PC-9 (cell line): ENCODE results near the gene ABHD1. TPM values are rescaled to one million over a fixed set of nuclear protein-coding genes. Genes with fewer than 3 reads are reported as not detected.

Source experiments
- BruUV-seq: library from RNA; stranded (reverse); fragments of 400-500 nt; replicated peaks from 2 replicates; lab custom pipeline; 2021; lab: Mats Ljungman, UMichigan
- CTCF ChIA-PET: fragments of 300-600 bp; sonication (Branson Sonifier 250); formaldehyde crosslinking; loops from one replicate; lab custom pipeline; 2022; ENCODE audit warnings: antibody characterized with exemption; lab: Charles Lee
- POLR2A ChIA-PET: fragments of 300-600 bp; sonication (Branson Sonifier 250); formaldehyde crosslinking; loops from one replicate; lab custom pipeline; 2022; ENCODE audit warnings: antibody characterized with exemption; ENCODE audit not compliant: unreplicated experiment; lab: Charles Lee
- DNase-seq, 2 experiments: peaks; one replicate each; pipeline versions ENCODE4 v3.0.0 to v3.0.0-alpha.2; 2015 to 2022; ENCODE audit warnings: mixed read lengths in 1 of 2
- H2AFZ ChIP-seq: fragments of 200-600 bp; sonication (generic); 2 replicates; pipeline ENCODE4 v1.8.1; 2017; ENCODE audit warnings: antibody characterized with exemption
- H3F3A ChIP-seq: fragments of 200-600 bp; sonication (generic); 2 replicates; pipeline ENCODE4 v1.8.1; 2017; ENCODE audit warnings: antibody characterized with exemption, mild to moderate bottlenecking, low read depth; ENCODE audit not compliant: insufficient read depth
- H3K27ac ChIP-seq: fragments of 200-600 bp; sonication (generic); 2 replicates; pipeline ENCODE4 v1.6.1; 2016; ENCODE audit warnings: mixed run types
- H3K27me3 ChIP-seq: fragments of 200-600 bp; sonication (generic); 2 replicates; pipeline ENCODE4 v1.6.1; 2016; ENCODE audit warnings: low read depth, mixed run types; ENCODE audit not compliant: insufficient read depth
- H3K36me3 ChIP-seq: fragments of 200-600 bp; sonication (generic); 2 replicates; pipeline ENCODE4 v1.6.1; 2016; ENCODE audit warnings: low read depth, mixed run types
- H3K4me1 ChIP-seq: fragments of 200-600 bp; sonication (generic); replicated peaks from 2 replicates; pipeline ENCODE4 v1.6.1; 2016; ENCODE audit warnings: mixed run types; ENCODE audit not compliant: insufficient read depth
- H3K4me2 ChIP-seq: fragments of 200-600 bp; sonication (generic); 2 replicates; pipeline ENCODE4 v1.6.1; 2017; ENCODE audit warnings: mixed run types
- H3K4me3 ChIP-seq: fragments of 200-600 bp; sonication (generic); 2 replicates; pipeline ENCODE4 v1.6.1; 2016; ENCODE audit warnings: mixed run types
- H3K79me2 ChIP-seq: fragments of 200-600 bp; sonication (generic); 2 replicates; pipeline ENCODE4 v1.6.1; 2017; ENCODE audit warnings: low read depth, mixed run types
- H3K9me2 ChIP-seq: fragments of 200-600 bp; sonication (generic); 2 replicates; pipeline ENCODE4 v1.8.1; 2017; ENCODE audit warnings: mild to moderate bottlenecking; ENCODE audit not compliant: insufficient read depth
- H3K9me3 ChIP-seq: fragments of 200-600 bp; sonication (generic); 2 replicates; pipeline ENCODE4 v1.8.1; 2016; ENCODE audit warnings: low read depth; ENCODE audit not compliant: insufficient read depth
- H4K20me1 ChIP-seq: fragments of 200-600 bp; sonication (generic); 2 replicates; pipeline ENCODE4 v1.8.1; 2017; ENCODE audit not compliant: insufficient read depth
- EZH2 ChIP-seq: fragments of 200-600 bp; sonication (generic); IDR thresholded peaks from 2 replicates; pipeline ENCODE4 v1.8.0; 2017; ENCODE audit warnings: antibody characterized with exemption, low read depth
- intact Hi-C: fragments of 100-400 bp; cut with micrococcal nuclease; formaldehyde crosslinking; loops from one replicate; pipeline ENCODE4 v1.10.0; 2022; ENCODE audit not compliant: unreplicated experiment
- total RNA-seq: library from RNA; stranded (reverse); gene quantifications from 2 replicates; pipeline ENCODE4 v1.2.3, GENCODE V29; 2021
- TF ChIP-seq, protein P1 (sequence below): fragments of 200-600 bp; sonication (generic); conservative IDR thresholded peaks from 2 replicates; pipeline ENCODE4 v1.6.1; 2017; ENCODE audit warnings: mixed run types, antibody characterized with exemption, mild to moderate bottlenecking, moderate library complexity

ABHD1 gene
- total RNA-seq, 1 experiment from 2014 or later, result not detected

GRCh38 chr2:27084297-27085061 is 39.1 kb upstream of the ABHD1 start:
- H3K36me3 ChIP-seq, result no peaks in the 10 kb centered on the region
- CTCF ChIA-PET, result interaction anchor here (1.5 kb wide), 1 partner anchor 123 kb away, joined by 4 read pairs; no protein-coding TSS in a partner anchor
- H2AFZ ChIP-seq, result no peak overlapping the region
- POLR2A ChIA-PET, result interaction anchor here (0.7 kb wide), 1 partner anchor 122 kb away, joined by 5 read pairs; no protein-coding TSS in a partner anchor
- no peaks in the 10 kb centered on the region for H3K9me2 ChIP-seq
- H3K4me3 ChIP-seq, result no peak overlapping the region
- H3K27ac ChIP-seq, result no peak overlapping the region
- H3K9me3 ChIP-seq, result no peaks in the 10 kb centered on the region
- no peak for DNase-seq
- no peaks in the 10 kb centered on the region for H3K27me3 ChIP-seq
- intact Hi-C loops, result loop anchor here (2.0 kb wide), 2 partner anchors 64 to 238 kb away; no protein-coding TSS in a partner anchor
- H3K4me2 ChIP-seq, result no peak overlapping the region
- H3F3A ChIP-seq, result peaks cover 9% of the 10 kb centered on the region; the same call in 1 of the 2 replicates
- H4K20me1 ChIP-seq, result no peaks in the 10 kb centered on the region
- peaks cover 25% of the 10 kb centered on the region for H3K4me1 ChIP-seq
- H3K79me2 ChIP-seq, result no peaks in the 10 kb centered on the region
- TF ChIP-seq, protein P1, sequence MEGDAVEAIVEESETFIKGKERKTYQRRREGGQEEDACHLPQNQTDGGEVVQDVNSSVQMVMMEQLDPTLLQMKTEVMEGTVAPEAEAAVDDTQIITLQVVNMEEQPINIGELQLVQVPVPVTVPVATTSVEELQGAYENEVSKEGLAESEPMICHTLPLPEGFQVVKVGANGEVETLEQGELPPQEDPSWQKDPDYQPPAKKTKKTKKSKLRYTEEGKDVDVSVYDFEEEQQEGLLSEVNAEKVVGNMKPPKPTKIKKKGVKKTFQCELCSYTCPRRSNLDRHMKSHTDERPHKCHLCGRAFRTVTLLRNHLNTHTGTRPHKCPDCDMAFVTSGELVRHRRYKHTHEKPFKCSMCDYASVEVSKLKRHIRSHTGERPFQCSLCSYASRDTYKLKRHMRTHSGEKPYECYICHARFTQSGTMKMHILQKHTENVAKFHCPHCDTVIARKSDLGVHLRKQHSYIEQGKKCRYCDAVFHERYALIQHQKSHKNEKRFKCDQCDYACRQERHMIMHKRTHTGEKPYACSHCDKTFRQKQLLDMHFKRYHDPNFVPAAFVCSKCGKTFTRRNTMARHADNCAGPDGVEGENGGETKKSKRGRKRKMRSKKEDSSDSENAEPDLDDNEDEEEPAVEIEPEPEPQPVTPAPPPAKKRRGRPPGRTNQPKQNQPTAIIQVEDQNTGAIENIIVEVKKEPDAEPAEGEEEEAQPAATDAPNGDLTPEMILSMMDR, result no peak
- no peak for TF ChIP-seq EZH2
- BruUV-seq, result no TSS peak

DNA sequence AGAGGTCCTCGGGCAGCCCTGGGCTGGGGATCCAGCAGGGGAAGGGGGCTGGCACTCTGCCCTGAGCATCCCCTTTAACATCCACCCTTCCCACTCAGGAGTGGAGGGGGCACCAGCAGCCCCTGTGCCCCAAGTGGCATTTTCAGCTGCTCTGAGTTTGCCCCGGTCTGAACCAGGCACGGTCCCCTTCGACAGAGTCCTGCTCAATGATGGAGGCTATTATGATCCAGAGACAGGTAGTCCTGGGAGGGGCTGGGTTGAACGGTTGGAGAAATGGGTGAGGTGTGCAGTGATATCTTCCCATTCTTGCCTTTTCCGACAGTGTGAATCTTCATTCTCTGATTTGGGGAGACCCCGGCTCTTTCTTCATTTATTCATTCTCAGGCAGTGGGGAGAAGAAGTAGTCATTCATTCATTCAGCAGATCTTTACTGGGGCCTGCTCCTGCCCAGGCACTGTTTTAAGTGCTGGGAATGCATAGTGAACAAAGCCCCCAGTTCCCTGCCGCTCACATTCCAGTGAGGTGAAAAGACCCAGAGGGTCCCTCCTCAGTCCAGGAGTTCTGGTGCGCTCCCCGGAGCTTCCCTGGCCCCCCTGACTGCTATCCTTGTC is 38.4 kb upstream of the ABHD1 start:
- H3K4me3 ChIP-seq, result peak overlapping the region; percentile 94
- H3K4me2 ChIP-seq, result peak overlapping the region; percentile 87
- H3K9me3 ChIP-seq, result no peaks in the 10 kb centered on the region
- H3K27ac ChIP-seq, result no peak overlapping the region
- no peaks in the 10 kb centered on the region for H3K36me3 ChIP-seq
- no peaks in the 10 kb centered on the region for H3K9me2 ChIP-seq
- BruUV-seq, result no TSS peak
- DNase-seq, result no peak
- POLR2A ChIA-PET, result no interaction called here
- H2AFZ ChIP-seq, result peak overlapping the region; percentile 100
- peaks cover 9% of the 10 kb centered on the region; the same call in 1 of the 2 replicates for H3F3A ChIP-seq
- no peaks in the 10 kb centered on the region for H3K79me2 ChIP-seq
- intact Hi-C loops, result loop anchor here (2.0 kb wide), 2 partner anchors 64 to 238 kb away; no protein-coding TSS in a partner anchor
- H3K4me1 ChIP-seq, result peaks cover 25% of the 10 kb centered on the region
- H3K27me3 ChIP-seq, result no peaks in the 10 kb centered on the region
- no peak for TF ChIP-seq EZH2
- TF ChIP-seq, protein P1, result peak; percentile 31; the same call in 1 of the 2 replicates
- CTCF ChIA-PET, result interaction anchor here (0.6 to 1.5 kb wide), 3 partner anchors 68 to 1112 kb away, joined by 3 to 6 read pairs (median 4); no protein-coding TSS in a partner anchor
- H4K20me1 ChIP-seq, result no peaks in the 10 kb centered on the region

DNA sequence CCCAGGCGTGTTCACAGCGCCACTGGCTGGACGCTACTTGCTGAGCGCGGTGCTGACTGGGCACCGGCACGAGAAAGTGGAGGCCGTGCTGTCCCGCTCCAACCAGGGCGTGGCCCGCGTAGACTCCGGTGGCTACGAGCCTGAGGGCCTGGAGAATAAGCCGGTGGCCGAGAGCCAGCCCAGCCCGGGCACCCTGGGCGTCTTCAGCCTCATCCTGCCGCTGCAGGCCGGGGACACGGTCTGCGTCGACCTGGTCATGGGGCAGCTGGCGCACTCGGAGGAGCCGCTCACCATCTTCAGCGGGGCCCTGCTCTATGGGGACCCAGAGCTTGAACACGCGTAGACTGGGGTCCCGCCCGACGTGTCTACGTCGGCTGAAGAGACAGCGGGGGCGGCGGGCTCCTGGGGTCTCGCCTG is 37.9 kb upstream of the ABHD1 start:
- peaks cover 9% of the 10 kb centered on the region; the same call in 1 of the 2 replicates for H3F3A ChIP-seq
- peaks cover 25% of the 10 kb centered on the region for H3K4me1 ChIP-seq
- no peak overlapping the region for H3K27ac ChIP-seq
- H3K9me2 ChIP-seq, result no peaks in the 10 kb centered on the region
- H3K9me3 ChIP-seq, result no peaks in the 10 kb centered on the region
- no peaks in the 10 kb centered on the region for H3K36me3 ChIP-seq
- peak; percentile 39 to 63 for DNase-seq
- no TSS peak for BruUV-seq
- ChIA-PET POLR2A (no interaction called here), CTCF (interaction anchor here (0.6 to 1.5 kb wide), 3 partner anchors 68 to 1112 kb away, joined by 3 to 6 read pairs (median 4); no protein-coding TSS in a partner anchor)
- H4K20me1 ChIP-seq, result no peaks in the 10 kb centered on the region
- intact Hi-C loops, result loop anchor here (1.0 to 2.0 kb wide), 4 partner anchors 34 to 239 kb away; partner anchors contain the start of gene AGBL5
- H2AFZ ChIP-seq, result peak overlapping the region; percentile 100
- H3K27me3 ChIP-seq, result no peaks in the 10 kb centered on the region
- TF ChIP-seq EZH2, result no peak
- TF ChIP-seq, protein P1, result no peak
- peak overlapping the region; percentile 94 for H3K4me3 ChIP-seq
- no peaks in the 10 kb centered on the region for H3K79me2 ChIP-seq
- peak overlapping the region; percentile 87 for H3K4me2 ChIP-seq
